ENCODE results near the gene SMCO4.
A peak's percentile ranks its signal among the peaks of the same experiment; 100 is the strongest.
"Not testable (repeated sequence)": the region's sequence is repeated elsewhere in the genome, so short reads cannot be mapped to it uniquely, and the experiment has no call there.

The SMCO4 gene, protein sequence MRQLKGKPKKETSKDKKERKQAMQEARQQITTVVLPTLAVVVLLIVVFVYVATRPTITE

GRCh38 chr11:93543292-93543977, at the start of gene SMCO4:
Gene SMCO4, minus strand, starts transcription at chr11:93543391. Its CDS starts 64,202 bp downstream, at chr11:93479189.
- peak; percentile 66 for DNase-seq

DNA sequence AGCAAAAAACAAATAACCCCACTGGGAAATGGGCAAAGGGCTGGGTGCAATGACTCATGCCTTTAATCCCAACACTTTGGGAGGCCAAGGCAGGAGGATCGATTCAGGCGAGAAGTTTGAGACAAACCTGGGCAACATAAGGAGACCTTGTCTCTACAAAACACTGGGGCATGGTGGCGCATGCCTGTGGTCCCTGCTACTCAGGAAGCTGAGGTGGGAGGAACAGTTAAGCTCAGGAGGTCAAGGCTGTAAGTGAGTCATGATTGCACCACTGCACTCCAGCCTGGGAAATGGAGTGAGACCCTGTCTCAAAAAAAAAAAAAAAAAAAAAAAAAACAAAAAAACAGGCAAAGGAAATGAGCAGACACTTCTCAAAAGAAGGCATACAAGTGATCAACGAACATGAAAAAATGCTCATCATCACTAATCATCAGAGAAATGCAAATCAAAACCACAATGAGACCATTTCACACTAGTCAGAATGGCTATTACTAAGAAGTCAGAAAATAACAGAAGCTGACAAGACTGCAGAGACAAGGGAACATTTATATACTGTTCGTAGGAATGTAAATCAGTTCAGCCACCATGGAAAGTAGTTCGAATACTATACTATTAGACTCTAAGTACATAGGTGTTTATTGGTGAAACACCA, 48.2 kb upstream of the SMCO4 start:
- peak; percentile 78 for DNase-seq

GRCh38 chr11:93589347-93589746, 46.2 kb upstream of the SMCO4 start:
- DNase-seq = no peak

DNA sequence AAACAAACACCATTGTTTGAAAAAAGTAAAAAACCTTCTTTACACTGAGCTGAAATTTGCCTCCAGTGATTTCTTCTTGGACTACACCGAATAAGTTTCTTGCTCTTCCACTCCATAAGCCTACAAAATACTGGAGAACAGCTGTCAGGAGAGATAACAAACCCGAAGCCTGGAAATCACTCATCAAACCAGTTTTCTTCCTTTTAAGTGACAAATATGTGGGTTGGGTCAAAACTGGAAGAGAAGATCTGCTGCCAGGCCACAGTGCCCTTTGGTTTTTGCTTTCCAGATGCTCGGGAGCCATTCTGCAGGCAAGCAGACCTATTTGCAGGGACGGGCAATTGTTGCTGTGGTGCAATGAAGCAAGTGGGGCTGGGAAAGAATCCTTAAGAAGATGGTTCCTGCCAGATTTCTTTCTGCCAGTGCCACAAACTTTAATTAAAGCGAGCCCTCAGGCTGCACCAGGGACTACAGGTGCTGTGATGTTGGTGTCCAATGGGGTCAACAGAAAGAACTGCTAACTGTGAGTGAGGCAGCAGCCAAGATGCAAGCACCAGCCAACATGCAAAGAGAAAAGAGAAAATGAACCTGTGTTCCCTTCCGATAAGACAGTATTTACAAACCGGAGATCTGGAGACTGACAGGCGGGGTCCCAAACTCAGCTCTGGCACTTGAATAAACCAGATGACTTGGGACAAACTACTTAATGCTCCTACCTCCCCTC, 44.8 kb upstream of the SMCO4 start:
- no peak for DNase-seq

GRCh38 chr11:93587425-93587824, 44.2 kb upstream of the SMCO4 start:
- DNase-seq = not testable (repeated sequence)

DNA sequence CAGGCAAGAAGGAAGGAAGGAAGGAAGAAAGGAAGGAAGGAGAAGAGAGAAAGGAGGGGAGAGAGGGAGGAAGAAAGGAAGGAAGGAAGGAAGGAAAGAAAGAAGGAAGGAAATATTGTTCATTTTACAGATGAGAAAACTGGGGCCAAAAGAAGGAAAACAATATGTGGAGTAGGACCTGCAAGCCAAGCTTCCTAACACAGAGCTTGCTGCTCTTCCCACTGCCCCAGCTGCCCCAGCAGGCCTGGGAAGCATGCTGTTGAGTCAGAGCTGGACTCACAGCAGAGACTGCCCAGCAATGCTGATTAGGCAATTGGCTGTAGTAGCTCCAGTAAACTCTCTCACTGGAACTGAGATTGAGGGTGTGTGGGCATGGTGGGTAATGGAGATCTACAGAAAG, 42.6 kb upstream of the SMCO4 start:
- DNase-seq = no peak

GRCh38 chr11:93583490-93583889, 40.3 kb upstream of the SMCO4 start:
- DNase-seq = no peak

DNA sequence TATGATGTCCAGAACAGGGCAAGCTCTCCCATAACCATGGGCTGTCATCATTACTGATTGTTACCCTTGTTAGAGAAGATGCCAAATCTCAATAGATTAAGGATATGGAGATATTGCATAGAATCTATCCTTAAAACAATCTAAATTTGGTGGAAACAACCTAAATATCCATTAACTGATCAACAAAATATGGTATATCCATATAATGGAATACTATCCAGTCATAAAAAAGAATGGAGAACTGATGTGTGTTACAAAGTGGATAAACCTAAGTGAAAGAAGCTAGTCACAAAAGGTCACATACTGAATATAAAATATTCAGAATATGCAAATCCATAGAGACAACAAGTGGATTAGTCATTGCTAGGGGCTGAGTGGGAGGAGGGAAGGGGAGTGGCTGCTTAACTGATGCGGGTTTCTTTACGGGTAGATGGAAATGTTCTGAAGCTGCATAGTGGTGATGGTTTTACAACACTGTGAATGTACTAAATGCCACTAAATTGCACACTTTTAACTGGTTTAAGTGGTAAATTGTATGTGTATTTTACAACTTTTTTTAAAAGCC, 36.1 kb upstream of the SMCO4 start:
- no peak for DNase-seq

- no peak for DNase-seq
Measured at GRCh38 chr11:93577286-93577685, 34.1 kb upstream of the SMCO4 start.

- peak; percentile 38 for DNase-seq
Measured at GRCh38 chr11:93576870-93577269, 33.7 kb upstream of the SMCO4 start.

GRCh38 chr11:93574638-93575220, 31.5 kb upstream of the SMCO4 start:
- no peak for DNase-seq

GRCh38 chr11:93573184-93573583, 30.0 kb upstream of the SMCO4 start:
- peak; percentile 30 for DNase-seq

- no peak for DNase-seq
Measured at GRCh38 chr11:93572621-93573020, 29.4 kb upstream of the SMCO4 start.

DNA sequence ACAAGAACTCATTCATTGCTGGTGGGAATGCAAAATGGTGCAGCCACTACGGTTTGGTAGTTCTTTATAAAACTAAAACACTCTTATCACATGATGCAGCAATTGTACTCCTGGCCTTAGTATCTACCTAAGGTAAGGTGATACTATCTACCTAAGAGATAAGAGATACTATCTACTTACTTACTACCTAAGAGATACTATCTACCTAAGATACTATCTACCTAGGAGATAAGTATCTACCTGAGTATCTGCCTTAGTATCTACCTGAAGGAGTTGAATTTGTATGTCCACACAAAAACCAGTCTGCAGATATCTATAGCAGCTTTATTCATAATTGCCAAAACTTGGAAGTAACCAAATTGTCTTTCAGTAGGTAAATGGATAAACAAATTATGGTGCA, 29.0 kb upstream of the SMCO4 start:
- no peak for DNase-seq

DNA sequence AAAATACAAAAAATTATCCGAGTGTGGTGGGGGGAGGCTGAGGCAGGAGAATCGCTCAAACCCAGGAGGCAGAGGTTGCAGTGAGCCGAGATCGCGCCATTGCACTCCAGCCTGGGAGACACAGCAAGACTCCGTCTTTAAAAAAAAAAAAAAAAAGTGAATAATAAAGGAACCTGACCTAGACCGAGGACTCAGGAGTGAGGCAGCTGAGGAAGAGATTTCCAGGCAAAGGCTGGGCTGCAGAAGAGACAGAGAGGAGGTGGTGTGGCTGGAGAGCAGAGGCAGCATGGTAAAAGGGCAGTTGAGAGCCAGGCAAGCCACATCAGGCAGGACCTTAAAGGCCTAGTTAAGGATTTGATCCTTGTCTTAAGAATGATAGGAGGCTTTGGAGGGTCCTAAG, 28.4 kb upstream of the SMCO4 start:
- DNase-seq = no peak

- DNase-seq = no peak
Measured at GRCh38 chr11:93570759-93571413, 27.7 kb upstream of the SMCO4 start.

- no peak for DNase-seq
Measured at GRCh38 chr11:93569496-93569895, 26.3 kb upstream of the SMCO4 start.

- DNase-seq = no peak
Measured at GRCh38 chr11:93568726-93569125, 25.5 kb upstream of the SMCO4 start.

DNA sequence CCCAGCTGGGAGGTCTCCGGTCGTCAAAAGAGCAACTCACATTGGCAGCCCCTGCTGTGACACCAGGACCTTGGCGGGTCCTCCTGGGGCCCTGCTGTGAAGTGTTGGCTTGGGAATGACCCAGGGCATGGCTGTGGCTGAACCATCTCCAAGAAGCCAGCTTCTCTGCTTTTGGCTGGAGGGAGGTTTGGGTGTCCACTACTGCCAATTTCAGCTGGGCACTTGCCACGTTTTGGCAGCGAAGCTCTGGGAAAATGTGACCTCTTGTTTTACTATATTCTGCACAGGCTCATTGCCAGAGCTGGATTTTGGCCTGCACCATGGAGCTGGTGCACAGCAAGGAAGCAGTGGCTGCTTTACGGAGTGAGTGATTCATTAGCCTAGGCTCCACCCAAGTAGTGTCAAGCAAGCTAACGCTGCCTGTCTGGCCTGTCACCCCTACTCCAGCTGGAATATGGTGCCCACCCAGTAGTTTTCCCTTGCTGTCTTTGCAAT, 24.3 kb upstream of the SMCO4 start:
- DNase-seq = no peak

- DNase-seq = no peak
Measured at GRCh38 chr11:93564895-93565294, 21.7 kb upstream of the SMCO4 start.

GRCh38 chr11:93563857-93564256, 20.7 kb upstream of the SMCO4 start:
- DNase-seq = no peak

DNA sequence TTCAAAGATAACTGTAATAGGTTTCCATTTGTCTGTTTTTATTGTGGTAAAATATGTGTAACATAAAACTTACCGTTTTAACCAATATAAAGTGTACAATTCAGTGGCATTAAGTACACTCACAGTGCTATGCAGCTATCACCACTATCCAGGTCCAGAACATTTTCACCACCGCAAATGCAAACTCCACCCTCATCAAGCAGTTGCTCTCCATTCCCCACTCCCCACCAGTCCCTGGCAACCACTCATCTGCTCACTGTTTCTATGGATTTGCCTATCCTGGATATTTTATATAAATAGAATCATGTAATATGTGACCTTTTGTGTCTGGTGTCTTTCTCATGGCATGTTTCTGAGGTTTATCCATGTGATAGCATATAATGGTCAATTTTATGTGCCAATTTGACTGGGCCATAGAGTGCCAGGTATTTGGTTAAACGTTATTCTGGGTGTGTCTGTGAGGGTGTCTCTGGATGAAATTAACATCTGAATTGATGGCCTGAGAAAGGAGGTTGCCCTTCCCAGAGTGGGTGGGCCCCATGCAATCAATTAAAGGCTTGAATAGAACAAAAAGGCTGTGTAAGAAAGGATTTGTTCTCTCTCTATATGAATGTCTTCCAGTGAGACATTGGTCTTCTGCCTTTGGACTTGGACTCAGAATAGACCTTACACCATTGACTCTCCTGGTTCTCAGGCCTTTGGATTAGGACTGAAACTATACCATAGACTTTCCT, 17.2 kb upstream of the SMCO4 start:
- no peak for DNase-seq

Data from MV-4-11 (cell line).